ENCODE measurements around the gene SAE1. TPM values are rescaled to one million over a fixed set of nuclear protein-coding genes. Genes with fewer than 3 reads are reported as not detected.

The SAE1 gene
- total RNA-seq, 1 donor from 2014 or later, result 137 TPM

DNA sequence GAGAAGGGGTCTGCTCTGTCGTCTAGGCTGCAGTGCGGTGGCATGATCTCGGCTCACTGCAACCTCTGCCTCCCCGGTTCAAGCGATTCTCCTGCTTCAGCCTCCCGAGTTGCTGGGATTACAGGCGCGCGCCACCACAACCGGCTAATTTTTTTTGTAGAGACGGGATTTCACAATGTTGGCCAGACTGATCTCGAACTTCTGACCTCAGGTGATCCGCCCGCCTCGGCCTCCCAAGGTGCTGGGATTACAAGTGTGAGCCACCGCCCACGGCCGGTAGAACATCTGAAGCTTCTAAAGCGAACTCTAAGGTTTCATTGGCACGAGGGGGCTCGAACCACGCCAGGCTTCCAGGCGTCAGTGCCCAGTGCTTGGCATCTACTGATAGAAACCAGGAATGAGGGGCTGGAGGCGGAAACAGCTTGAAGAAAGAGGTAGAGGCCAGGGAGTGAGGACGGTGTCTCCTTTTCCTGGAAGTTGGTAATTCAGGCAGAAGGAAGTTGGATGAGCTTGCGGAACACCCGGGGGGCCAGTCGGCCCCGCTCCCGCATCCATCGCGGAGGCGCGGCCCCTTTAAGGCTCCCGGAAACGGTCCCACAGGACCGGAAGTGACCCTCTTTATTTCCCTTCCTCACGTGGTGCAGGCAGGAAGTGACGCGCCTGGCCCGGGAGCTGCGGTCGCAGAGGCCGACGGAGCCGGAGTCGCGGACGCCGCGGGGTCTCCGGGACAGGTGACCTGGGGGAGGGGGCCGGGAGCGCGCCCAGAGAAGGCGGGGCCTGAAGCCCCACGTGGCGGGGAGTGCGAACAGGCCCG is 125.5 kb downstream of the SAE1 start, which contains the start of gene CCDC9:
Gene CCDC9, plus strand, starts transcription at position 647 of the 814 bp plus-strand sequence. CDS start 1,876 bp downstream, outside the sequence.
- Mint-ChIP-seq H3K9me3 (no peaks in the 10 kb centered on the region), H3K27ac (peak within 1 kb of the TSS; percentile 99), H3K4me3 (peak within 1 kb of the TSS; percentile 78), H3K4me1 (peaks cover 24% of the 10 kb centered on the region), H3K27me3 (ENCODE audit: low read depth) (no peaks in the 10 kb centered on the region), H3K36me3 (peaks cover 26% of the 10 kb centered on the region)
- TF ChIP-seq, protein P1, sequence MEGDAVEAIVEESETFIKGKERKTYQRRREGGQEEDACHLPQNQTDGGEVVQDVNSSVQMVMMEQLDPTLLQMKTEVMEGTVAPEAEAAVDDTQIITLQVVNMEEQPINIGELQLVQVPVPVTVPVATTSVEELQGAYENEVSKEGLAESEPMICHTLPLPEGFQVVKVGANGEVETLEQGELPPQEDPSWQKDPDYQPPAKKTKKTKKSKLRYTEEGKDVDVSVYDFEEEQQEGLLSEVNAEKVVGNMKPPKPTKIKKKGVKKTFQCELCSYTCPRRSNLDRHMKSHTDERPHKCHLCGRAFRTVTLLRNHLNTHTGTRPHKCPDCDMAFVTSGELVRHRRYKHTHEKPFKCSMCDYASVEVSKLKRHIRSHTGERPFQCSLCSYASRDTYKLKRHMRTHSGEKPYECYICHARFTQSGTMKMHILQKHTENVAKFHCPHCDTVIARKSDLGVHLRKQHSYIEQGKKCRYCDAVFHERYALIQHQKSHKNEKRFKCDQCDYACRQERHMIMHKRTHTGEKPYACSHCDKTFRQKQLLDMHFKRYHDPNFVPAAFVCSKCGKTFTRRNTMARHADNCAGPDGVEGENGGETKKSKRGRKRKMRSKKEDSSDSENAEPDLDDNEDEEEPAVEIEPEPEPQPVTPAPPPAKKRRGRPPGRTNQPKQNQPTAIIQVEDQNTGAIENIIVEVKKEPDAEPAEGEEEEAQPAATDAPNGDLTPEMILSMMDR (IDR thresholded peaks at IDR 0.05; ENCODE audit: unreplicated experiment), result no peak
- DNase-seq (ENCODE audit: low spot score in 2 of 2, unreplicated experiment in 2 of 2), result peak; percentile 92 to 94

DNA sequence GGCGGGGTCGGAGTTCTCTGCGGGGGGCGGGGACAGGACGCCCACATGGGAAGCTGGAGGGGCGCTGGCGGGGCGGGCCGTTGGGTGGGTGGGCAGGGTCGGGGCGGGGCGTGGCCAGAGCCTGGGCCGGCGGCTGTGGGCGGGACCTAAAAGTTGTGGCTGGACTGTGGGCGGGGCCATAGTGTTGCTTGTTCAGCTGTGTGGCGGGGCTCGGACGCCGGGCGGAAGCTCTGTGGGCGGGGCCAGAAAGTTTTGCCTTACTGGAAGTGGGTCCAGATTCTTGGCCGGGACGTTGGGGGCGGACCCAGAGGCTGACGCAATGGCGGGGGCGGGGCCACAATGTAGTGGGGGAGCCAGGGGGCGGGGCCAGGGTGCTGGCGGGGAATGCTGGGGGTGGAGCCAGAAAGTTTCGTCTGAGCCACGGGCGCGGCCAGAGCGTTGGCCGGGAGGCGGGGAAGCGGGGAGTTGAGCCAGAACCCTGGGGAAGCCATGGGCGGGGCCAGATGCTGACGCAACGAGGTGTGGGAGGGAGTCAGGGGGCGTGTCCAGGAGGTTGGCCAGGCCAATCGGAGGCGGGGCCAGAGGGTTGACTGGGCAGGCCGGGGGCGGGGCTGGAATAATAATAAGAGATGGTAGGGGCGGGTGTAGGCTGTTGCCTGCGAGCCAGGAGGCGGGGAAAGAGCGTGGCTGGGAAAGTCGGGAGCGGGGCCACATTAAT is 126.2 kb downstream of the SAE1 start:
- Mint-ChIP-seq H3K27ac (peak overlapping the region; percentile 99), H3K4me1 (peaks cover 24% of the 10 kb centered on the region), H3K9me3 (no peaks in the 10 kb centered on the region), H3K4me3 (peak overlapping the region; percentile 78), H3K27me3 (ENCODE audit: low read depth) (no peaks in the 10 kb centered on the region), H3K36me3 (peaks cover 29% of the 10 kb centered on the region)
- peak; percentile 100 for DNase-seq (ENCODE audit: low spot score in 2 of 2, unreplicated experiment in 2 of 2)
- TF ChIP-seq, protein P1 (IDR thresholded peaks at IDR 0.05; ENCODE audit: unreplicated experiment), result no peak

DNA sequence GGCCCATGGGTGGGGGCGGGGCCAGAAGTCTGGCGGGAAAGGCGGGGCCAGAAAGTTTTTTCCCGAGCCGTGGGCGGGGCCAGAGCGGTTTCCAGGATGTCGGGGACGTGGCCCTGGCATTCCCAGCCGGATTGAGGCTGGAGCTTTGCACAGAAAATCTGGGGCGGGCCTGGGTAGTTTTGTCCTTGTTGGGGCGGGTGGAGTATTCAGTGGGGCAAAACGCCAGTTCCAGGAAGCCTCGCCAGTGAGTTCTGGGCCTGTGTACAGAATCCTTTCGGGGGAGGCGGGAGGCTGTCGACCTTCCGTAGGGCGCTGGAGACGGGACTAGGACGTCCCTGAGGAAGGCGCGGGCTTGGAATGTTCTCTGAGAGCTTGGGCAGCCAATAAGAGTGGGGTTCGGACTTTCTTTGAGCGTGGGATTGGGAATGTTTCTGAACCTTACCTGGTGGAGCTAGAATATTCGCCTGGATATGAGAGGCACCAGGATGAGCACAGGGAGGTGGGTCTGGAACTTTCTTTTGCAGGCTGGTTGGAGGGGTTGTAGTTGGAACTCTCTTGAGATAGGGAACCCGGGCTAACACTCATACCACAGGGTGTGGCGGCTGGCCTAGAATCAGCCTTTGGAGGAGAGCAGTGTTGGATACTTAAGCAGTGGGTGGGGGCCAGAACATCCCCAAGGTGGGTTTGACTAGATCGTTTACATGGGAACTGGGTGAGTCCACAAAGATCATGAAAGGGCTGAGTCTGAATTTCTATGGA is 127.0 kb downstream of the SAE1 start:
- TF ChIP-seq, protein P1 (IDR thresholded peaks at IDR 0.05; ENCODE audit: unreplicated experiment), result no peak
- Mint-ChIP-seq H3K36me3 (peaks cover 32% of the 10 kb centered on the region), H3K4me3 (peak overlapping the region; percentile 78), H3K27me3 (ENCODE audit: low read depth) (no peaks in the 10 kb centered on the region), H3K4me1 (peaks cover 24% of the 10 kb centered on the region), H3K9me3 (no peaks in the 10 kb centered on the region), H3K27ac (peak overlapping the region; percentile 99)
- DNase-seq (ENCODE audit: low spot score in 2 of 2, unreplicated experiment in 2 of 2), result no peak

DNA sequence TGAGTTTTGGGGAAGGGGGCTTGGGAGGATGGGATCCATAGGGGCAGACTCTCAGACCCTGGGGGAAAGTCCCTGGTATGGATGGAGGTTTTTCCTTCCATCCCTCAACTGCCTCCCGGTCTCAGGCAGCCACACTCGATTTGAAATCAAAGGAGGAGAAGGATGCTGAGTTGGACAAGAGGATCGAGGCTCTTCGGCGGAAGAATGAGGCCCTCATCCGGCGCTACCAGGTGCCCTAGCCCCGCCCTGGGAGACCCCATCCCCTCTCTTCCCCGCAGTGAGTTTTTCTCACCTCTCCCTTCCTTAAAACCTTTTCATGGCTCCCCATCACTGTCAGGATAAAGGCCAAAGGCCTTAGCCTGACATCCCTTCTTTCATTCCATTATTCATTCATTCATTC is 127.8 kb downstream of the SAE1 start:
- H3K4me3 Mint-ChIP-seq, result peak overlapping the region; percentile 78
- peaks cover 37% of the 10 kb centered on the region for H3K36me3 Mint-ChIP-seq
- H3K9me3 Mint-ChIP-seq, result no peaks in the 10 kb centered on the region
- H3K27me3 Mint-ChIP-seq (ENCODE audit: low read depth), result no peaks in the 10 kb centered on the region
- no peak for DNase-seq (ENCODE audit: low spot score in 2 of 2, unreplicated experiment in 2 of 2)
- TF ChIP-seq, protein P1 (IDR thresholded peaks at IDR 0.05; ENCODE audit: unreplicated experiment), result no peak
- peaks cover 24% of the 10 kb centered on the region for H3K4me1 Mint-ChIP-seq
- peak overlapping the region; percentile 99 for H3K27ac Mint-ChIP-seq

DNA sequence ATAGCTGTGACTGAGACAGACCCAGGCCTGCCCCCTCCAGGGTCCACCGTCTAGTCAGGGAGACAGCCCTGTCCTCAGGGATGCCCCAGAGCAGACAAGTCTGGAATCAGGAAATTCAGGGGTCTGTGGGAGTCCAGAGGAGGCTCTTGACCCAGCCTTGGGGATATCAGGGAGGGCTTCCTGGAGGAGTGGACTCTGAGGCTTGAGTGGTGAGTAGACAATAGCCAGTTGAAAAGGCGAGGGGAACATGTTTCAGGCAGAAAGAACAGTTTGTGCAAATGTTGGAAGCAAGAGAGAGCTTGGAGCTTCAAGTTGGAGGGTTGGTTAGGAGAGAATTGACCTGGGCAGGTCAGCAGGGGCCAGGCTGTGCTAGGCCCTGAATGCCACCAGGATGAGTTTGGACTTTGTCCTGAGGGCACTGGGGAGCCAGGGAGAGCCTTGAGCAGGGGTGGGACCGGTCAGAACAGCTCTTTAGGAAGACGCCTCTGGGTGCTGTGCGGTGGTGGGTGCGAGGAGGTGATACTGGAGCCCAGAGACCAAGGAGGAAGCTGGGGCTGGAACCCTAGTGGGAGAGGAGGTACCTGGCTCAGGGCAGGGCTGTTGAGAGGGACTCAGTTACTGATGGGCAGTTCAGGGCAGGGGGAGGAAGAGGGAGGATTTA is 128.4 kb downstream of the SAE1 start:
- DNase-seq (ENCODE audit: low spot score in 2 of 2, unreplicated experiment in 2 of 2), result no peak
- TF ChIP-seq, protein P1 (IDR thresholded peaks at IDR 0.05; ENCODE audit: unreplicated experiment), result no peak
- Mint-ChIP-seq H3K9me3 (no peaks in the 10 kb centered on the region), H3K4me3 (peak overlapping the region; percentile 42), H3K36me3 (peaks cover 38% of the 10 kb centered on the region), H3K4me1 (peaks cover 24% of the 10 kb centered on the region), H3K27ac (peak overlapping the region; percentile 71), H3K27me3 (ENCODE audit: low read depth) (no peaks in the 10 kb centered on the region)

Data from mesothelial cell of epicardium (in vitro differentiated cells).